Measurements from ENCODE around the gene PCNX2. TPM values are rescaled to one million over a fixed set of nuclear protein-coding genes. Genes with fewer than 3 reads are reported as not detected.

Gene PCNX2
- total and polyA plus RNA-seq, 2 donors (not counting 1 experiment from before 2014, with no cell fraction given) = 17.6 to 34.7 TPM

- Histone ChIP-seq H3K4me3 (ENCODE audit: control extremely low read depth in 1 of 5, extremely low read depth in 1 of 5, insufficient read depth in 1 of 5, low read depth in 2 of 5, low read length in 4 of 5) (peak overlapping the region; percentile 25 to 73 (median 59)), H3K36me3 (replicated peaks in 1 of 2; ENCODE audit: control extremely low read depth in 1 of 2, control insufficient read depth in 1 of 2, extremely low read depth in 1 of 2, insufficient read depth in 2 of 2, low read length in 1 of 2) (no peaks in the 10 kb centered on the region), H3K9ac (ENCODE audit: low read length) (peak overlapping the region; percentile 73), H3K4me2 (replicated peaks; ENCODE audit: low read depth, low read length, poor library complexity, severe bottlenecking) (peak overlapping the region; percentile 93), H3K4me1 (ENCODE audit: control insufficient read depth in 2 of 2, insufficient read depth in 2 of 2, low read length in 2 of 2) (peaks cover 11 to 12% of the 10 kb centered on the region in 2 donors), H3K9me3 (ENCODE audit: control extremely low read depth in 1 of 3, control insufficient read depth in 2 of 3, insufficient read depth in 1 of 3, low read length in 2 of 3) (peaks cover 0 to 1% (median 0%) of the 10 kb centered on the region in 3 donors), H3K79me2 (ENCODE audit: control insufficient read depth, insufficient read depth, low read length) (no peaks in the 10 kb centered on the region), H3K27ac (ENCODE audit: low read length in 2 of 2) (no peak overlapping the region), H4K20me1 (ENCODE audit: control insufficient read depth, insufficient read depth, low read length, poor library complexity, severe bottlenecking) (no peaks in the 10 kb centered on the region), H3K27me3 (replicated peaks in 1 of 4; ENCODE audit: control extremely low read depth in 1 of 4, control insufficient read depth in 3 of 4, insufficient read depth in 4 of 4, low read length in 3 of 4) (peaks cover 0 to 7% (median 2%) of the 10 kb centered on the region in 4 experiments), H2AFZ (ENCODE audit: insufficient read depth, low read depth, low read length, poor library complexity, severe bottlenecking) (peak overlapping the region; percentile 90)
- POLR2A ChIA-PET = interaction anchor here (0.6 kb wide), 1 partner anchor 976 kb away, joined by 3 read pairs; no protein-coding TSS in a partner anchor
- CTCF ChIA-PET = interaction anchor here (1.0 kb wide), 1 partner anchor 20 kb away, joined by 3 read pairs; no protein-coding TSS in a partner anchor
- ATAC-seq (ENCODE audit: low read depth) (peak; percentile 0), DNase-seq (peak; percentile 70)
- whole genome bisulfite sequencing (ENCODE audit: insufficient coverage) = under 1% methylated on average over 96 of the region's 96 CpGs
- peaks cover 14% of the 10 kb centered on the region for H3K27me3 Mint-ChIP-seq
- peak overlapping the region; percentile 20 for H3K27ac Mint-ChIP-seq
- no peak for TF ChIP-seq CTCF (IDR thresholded peaks at IDR 0.05)
- no peak for TF ChIP-seq EZH2 (IDR thresholded peaks at IDR 0.05; ENCODE audit: borderline replicate concordance, insufficient read depth, low read depth, low read length, poor library complexity, severe bottlenecking)
- H3K9me3 Mint-ChIP-seq (ENCODE audit: insufficient read depth) = no peaks in the 10 kb centered on the region
- H3K4me3 Mint-ChIP-seq = peak overlapping the region; percentile 77
- intact Hi-C loops (cut with micrococcal nuclease) = loop anchor here (5.0 kb wide), 1 partner anchor 376 kb away; the partner anchor contains the start of gene NTPCR
- H3K4me1 Mint-ChIP-seq = peaks cover 16% of the 10 kb centered on the region
These were observed 32.8 kb upstream of the PCNX2 start for GRCh38 chr1:233328142-233328921.

Measured in B cell (primary cell).